B cell (primary cell): ENCODE results near the gene HCN2. TPM values are rescaled to one million over a fixed set of nuclear protein-coding genes. Genes with fewer than 3 reads are reported as not detected.

ENCODE experiments used
- ATAC-seq: fragments of 200-7000 bp; cut with Tn5 transposase; one replicate; pipeline ENCODE4 v1.10.0; 2021; ENCODE audit warnings: low read depth, mild to moderate bottlenecking, moderate number of reproducible peaks, moderate library complexity
- CTCF ChIA-PET: fragments of 350-600 bp; sonication (Branson Sonifier 250); formaldehyde crosslinking; loops from one replicate; lab custom pipeline; 2021; ENCODE audit warnings: antibody characterized with exemption, inconsistent platforms; lab: Charles Lee
- POLR2A ChIA-PET: fragments of 350-600 bp; sonication (Branson Sonifier 250); formaldehyde crosslinking; loops from one replicate; lab custom pipeline; 2021; ENCODE audit warnings: antibody characterized with exemption; lab: Charles Lee
- DNase-seq: peaks from one replicate; pipeline ENCODE4 v3.0.0; 2013
- H2AFZ ChIP-seq: 2 replicates; pipeline ENCODE4 v1.6.1; 2012; ENCODE audit warnings: mild to moderate bottlenecking, low read depth, low read length; ENCODE audit not compliant: insufficient read depth, poor library complexity, severe bottlenecking
- H3K27ac ChIP-seq, 2 donors: 1 replicate in 1 of 2; 2 replicates in 1 of 2; pipeline ENCODE4 v1.5.1; 2012 to 2013; ENCODE audit warnings: low read length in 2 of 2, mild to moderate bottlenecking in 2 of 2, moderate library complexity in 1 of 2
- H3K27me3 ChIP-seq, 4 experiments: fragments of 200-600 bp in 1 of 4; sonication (generic) in 1 of 4; replicated peaks in 1 of 4; 1 replicate in 2 of 4; 2 replicates in 2 of 4; pipeline versions ENCODE4 v1.6.1 to v1.7.0; 2013 to 2016; ENCODE audit warnings: low read length in 3 of 4, mild to moderate bottlenecking in 2 of 4, mixed read lengths in 1 of 4, moderate library complexity in 1 of 4; ENCODE audit not compliant: insufficient read depth in 4 of 4, control insufficient read depth in 3 of 4; ENCODE audit errors: control extremely low read depth in 1 of 4
- H3K36me3 ChIP-seq, 2 experiments: replicated peaks in 1 of 2; 1 replicate in 1 of 2; 2 replicates in 1 of 2; pipeline versions ENCODE4 v1.6.1 to v1.7.1; 2013; ENCODE audit warnings: low read length in 1 of 2; ENCODE audit not compliant: insufficient read depth in 2 of 2, control insufficient read depth in 1 of 2; ENCODE audit errors: control extremely low read depth in 1 of 2, extremely low read depth in 1 of 2
- H3K4me1 ChIP-seq, 2 donors: fragments of 200-600 bp in 1 of 2; sonication (generic) in 1 of 2; 1 replicate in 1 of 2; 2 replicates in 1 of 2; pipeline versions ENCODE4 v1.5.1 to v1.6.1; 2013 to 2017; ENCODE audit warnings: low read length in 2 of 2; ENCODE audit not compliant: control insufficient read depth in 2 of 2, insufficient read depth in 2 of 2
- H3K4me2 ChIP-seq: replicated peaks from 2 replicates; pipeline ENCODE3; 2012; ENCODE audit warnings: mild to moderate bottlenecking, low read depth, low read length; ENCODE audit not compliant: poor library complexity, severe bottlenecking
- H3K4me3 ChIP-seq, 5 experiments: fragments of 200-600 bp in 1 of 5; sonication (generic) in 1 of 5; 1 replicate in 3 of 5; 2 replicates in 2 of 5; pipeline versions ENCODE4 v1.5.1 to v1.7.0; 2011 to 2016; ENCODE audit warnings: low read length in 4 of 5, mild to moderate bottlenecking in 4 of 5, low read depth in 2 of 5, control low read depth in 1 of 5, moderate library complexity in 1 of 5; ENCODE audit not compliant: insufficient read depth in 1 of 5; ENCODE audit errors: control extremely low read depth in 1 of 5, extremely low read depth in 1 of 5
- H3K79me2 ChIP-seq: fragments of 200-600 bp; sonication (generic); one replicate; pipeline ENCODE4 v1.6.0; 2016; ENCODE audit warnings: low read length; ENCODE audit not compliant: control insufficient read depth, insufficient read depth
- H3K9ac ChIP-seq: fragments of 200-600 bp; sonication (generic); 2 replicates; pipeline ENCODE4 v1.6.1; 2017; ENCODE audit warnings: mild to moderate bottlenecking, low read length, moderate library complexity
- H3K9me3 ChIP-seq, 3 donors: one replicate each; pipeline versions ENCODE4 v1.6.1 to v1.7.1; 2013; ENCODE audit warnings: low read length in 2 of 3; ENCODE audit not compliant: control insufficient read depth in 2 of 3, insufficient read depth in 1 of 3; ENCODE audit errors: control extremely low read depth in 1 of 3
- H4K20me1 ChIP-seq: 2 replicates; pipeline ENCODE4 v1.6.0; 2012; ENCODE audit warnings: mild to moderate bottlenecking, low read length; ENCODE audit not compliant: insufficient read depth, control insufficient read depth, poor library complexity, severe bottlenecking
- H3K27ac Mint-ChIP-seq: one replicate; pipeline ENCODE4 v1.8.0; 2021; ENCODE audit warnings: mixed read lengths
- H3K27me3 Mint-ChIP-seq: one replicate; pipeline ENCODE4 v1.8.0; 2021; ENCODE audit warnings: mixed read lengths
- H3K4me1 Mint-ChIP-seq: one replicate; pipeline ENCODE4 v1.8.0; 2021; ENCODE audit warnings: mixed read lengths
- H3K4me3 Mint-ChIP-seq: one replicate; pipeline ENCODE4 v1.8.0; 2021; ENCODE audit warnings: mixed read lengths
- H3K9me3 Mint-ChIP-seq: one replicate; pipeline ENCODE4 v1.8.0; 2022; ENCODE audit warnings: mixed read lengths; ENCODE audit not compliant: insufficient read depth
- EZH2 ChIP-seq: IDR thresholded peaks from 2 replicates; pipeline ENCODE4 v1.6.1; 2012; ENCODE audit warnings: borderline replicate concordance, low read depth, mild to moderate bottlenecking, moderate library complexity, low read length; ENCODE audit not compliant: insufficient read depth, poor library complexity, severe bottlenecking
- WGBS: methylation state at CpG from one replicate; pipeline ENCODE4 v1.1.5; 2013; ENCODE audit warnings: missing lambda C conversion rate; ENCODE audit not compliant: insufficient coverage; 5-methylcytosine and 5-hydroxymethylcytosine counted together
- intact Hi-C: fragments of 100-400 bp; cut with micrococcal nuclease; formaldehyde crosslinking; loops from one replicate; pipeline ENCODE4 v1.10.0; 2022
- polyA plus RNA-seq: library from polyadenylated mRNA; depleted of rRNA; stranded (reverse); fragments of >200 nt; gene quantifications from 2 replicates; pipeline ENCODE4 v1.2.3, GENCODE V29; 2012
- total RNA-seq, 2 donors: library from RNA; stranded (reverse); fragments of 120-200 nt in 1 of 2; gene quantifications; 1 replicate in 1 of 2; 2 replicates in 1 of 2; pipeline versions ENCODE4 v1.2.3 to v1.2.4, GENCODE V29; 2013 to 2022
- TF ChIP-seq, protein P1 (sequence below): fragments of 200-600 bp; IDR thresholded peaks from one replicate; pipeline ENCODE4 v1.8.0; 2022; ENCODE audit warnings: antibody characterized with exemption, mild to moderate bottlenecking

HCN2 gene
- total and polyA plus RNA-seq, 2 donors (not counting 1 experiment from before 2014, with no cell fraction given) = 0.27 to 0.57 TPM

- TF ChIP-seq EZH2 = no peak
- TF ChIP-seq, protein P1, sequence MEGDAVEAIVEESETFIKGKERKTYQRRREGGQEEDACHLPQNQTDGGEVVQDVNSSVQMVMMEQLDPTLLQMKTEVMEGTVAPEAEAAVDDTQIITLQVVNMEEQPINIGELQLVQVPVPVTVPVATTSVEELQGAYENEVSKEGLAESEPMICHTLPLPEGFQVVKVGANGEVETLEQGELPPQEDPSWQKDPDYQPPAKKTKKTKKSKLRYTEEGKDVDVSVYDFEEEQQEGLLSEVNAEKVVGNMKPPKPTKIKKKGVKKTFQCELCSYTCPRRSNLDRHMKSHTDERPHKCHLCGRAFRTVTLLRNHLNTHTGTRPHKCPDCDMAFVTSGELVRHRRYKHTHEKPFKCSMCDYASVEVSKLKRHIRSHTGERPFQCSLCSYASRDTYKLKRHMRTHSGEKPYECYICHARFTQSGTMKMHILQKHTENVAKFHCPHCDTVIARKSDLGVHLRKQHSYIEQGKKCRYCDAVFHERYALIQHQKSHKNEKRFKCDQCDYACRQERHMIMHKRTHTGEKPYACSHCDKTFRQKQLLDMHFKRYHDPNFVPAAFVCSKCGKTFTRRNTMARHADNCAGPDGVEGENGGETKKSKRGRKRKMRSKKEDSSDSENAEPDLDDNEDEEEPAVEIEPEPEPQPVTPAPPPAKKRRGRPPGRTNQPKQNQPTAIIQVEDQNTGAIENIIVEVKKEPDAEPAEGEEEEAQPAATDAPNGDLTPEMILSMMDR = no peak
- peak within 1 kb of the TSS; percentile 60 for H2AFZ ChIP-seq
- no peak within 1 kb of the TSS for H3K27ac ChIP-seq
Observed at GRCh38 chr19:639253-640160, 49.8 kb downstream of the HCN2 start, which contains the start of gene FGF22. FGF22 (plus strand) TSS chr19:639879; CDS start chr19:639926, 47 bp downstream.

More at GRCh38 chr19:639253-640160, 49.8 kb downstream of the HCN2 start, which contains the start of gene FGF22:
- Histone ChIP-seq H4K20me1 (peaks cover 17% of the 10 kb centered on the region), H3K36me3 (peaks cover 0 to under 1% of the 10 kb centered on the region in 2 experiments), H3K9ac (peak within 1 kb of the TSS; percentile 53), H3K27me3 (peaks cover 0 to 2% (median 0%) of the 10 kb centered on the region in 4 experiments), H3K4me3 (peak within 1 kb of the TSS in 4 of 5 experiments; percentile 21 to 57 (median 40)), H3K9me3 (peaks cover 0 to 6% (median 0%) of the 10 kb centered on the region in 3 donors), H3K4me1 (peaks cover 12 to 39% of the 10 kb centered on the region in 2 donors), H3K4me2 (peak within 1 kb of the TSS; percentile 79), H3K79me2 (peaks cover 4% of the 10 kb centered on the region)
- intact Hi-C loops = loop anchor here (1.0 kb wide), 1 partner anchor 24 kb away; the partner anchor contains the start of gene RNF126
- Mint-ChIP-seq H3K4me3 (peak within 1 kb of the TSS; percentile 90), H3K4me1 (peaks cover 22% of the 10 kb centered on the region), H3K9me3 (no peaks in the 10 kb centered on the region), H3K27ac (peak within 1 kb of the TSS; percentile 95), H3K27me3 (no peaks in the 10 kb centered on the region)
- peak; percentile 91 for ATAC-seq
- CTCF ChIA-PET = no interaction called here
- 7% methylated on average over 98 of the region's 109 CpGs for WGBS
- DNase-seq = peak; percentile 92
- POLR2A ChIA-PET = no interaction called here
